Spleen (tissue), 11 donors: ENCODE data around the gene CYP8B1. TPM values are rescaled to one million over a fixed set of nuclear protein-coding genes. Genes with fewer than 3 reads are reported as not detected.

Source experiments
- DNase-seq: peaks from one replicate; pipeline ENCODE4 v3.0.0-alpha.2; 2020
- H3K27ac ChIP-seq, 8 donors: fragments of 200-600 bp; sonication (generic) in 7 of 8; 1 replicate in 4 of 8; 2 replicates in 4 of 8; pipeline versions ENCODE4 v1.5.0 to v1.8.0; 2016 to 2021; ENCODE audit warnings: inconsistent platforms in 4 of 8, mild to moderate bottlenecking in 4 of 8, moderate library complexity in 1 of 8
- H3K27me3 ChIP-seq, 7 donors: fragments of 200-600 bp; sonication (generic) in 6 of 7; replicated peaks in 1 of 7; 1 replicate in 4 of 7; 2 replicates in 3 of 7; pipeline versions ENCODE4 v1.5.0 to v1.8.0; 2016 to 2021; ENCODE audit warnings: inconsistent platforms in 3 of 7, mild to moderate bottlenecking in 1 of 7
- H3K36me3 ChIP-seq, 6 donors: fragments of 200-600 bp; sonication (generic) in 5 of 6; 1 replicate in 4 of 6; 2 replicates in 2 of 6; pipeline versions ENCODE4 v1.5.0 to v1.8.0; 2016 to 2021; ENCODE audit warnings: inconsistent platforms in 2 of 6
- H3K4me1 ChIP-seq, 6 donors: fragments of 200-600 bp; sonication (generic) in 5 of 6; 1 replicate in 3 of 6; 2 replicates in 3 of 6; pipeline versions ENCODE4 v1.5.0 to v1.8.0; 2016 to 2021; ENCODE audit warnings: inconsistent platforms in 3 of 6
- H3K4me3 ChIP-seq, 8 donors: fragments of 200-600 bp; sonication (generic) in 7 of 8; 1 replicate in 4 of 8; 2 replicates in 4 of 8; pipeline versions ENCODE4 v1.5.0 to v1.8.0; 2016 to 2021; ENCODE audit warnings: inconsistent platforms in 4 of 8, mild to moderate bottlenecking in 4 of 8, moderate library complexity in 2 of 8
- H3K9me3 ChIP-seq, 8 donors: fragments of 200-600 bp; sonication (generic) in 7 of 8; 1 replicate in 4 of 8; 2 replicates in 4 of 8; pipeline versions ENCODE4 v1.5.0 to v1.8.0; 2016 to 2021; ENCODE audit warnings: inconsistent platforms in 4 of 8
- CTCF ChIP-seq, 11 experiments: fragments of 200-600 bp in 7 of 11; fragments of 450-650 bp in 4 of 11; sonication (generic) in 4 of 11; IDR thresholded peaks in 8 of 11; conservative IDR thresholded peaks in 3 of 11; 1 replicate in 7 of 11; 2 replicates in 4 of 11; pipeline versions ENCODE4 v1.4.0 to v1.8.0; 2016 to 2021; ENCODE audit warnings: antibody characterized with exemption in 11 of 11, inconsistent platforms in 4 of 11, mild to moderate bottlenecking in 1 of 11
- POLR2A ChIP-seq, 3 donors: fragments of 450-650 bp; IDR thresholded peaks; one replicate each; pipeline ENCODE4 v1.5.1; 2017; ENCODE audit warnings: antibody characterized with exemption in 3 of 3, mild to moderate bottlenecking in 1 of 3
- POLR2AphosphoS5 ChIP-seq, 3 donors: sonication (generic); formaldehyde crosslinking; IDR thresholded peaks; one replicate each; pipeline ENCODE4 v1.5.1; 2017; ENCODE audit warnings: antibody characterized with exemption in 3 of 3
- WGBS, 5 donors: extraction: QIAGEN DNeasy Blood & Tissue Kit in 3 of 5; methylation state at CpG; one replicate each; pipeline versions ENCODE4 v1.1.5 to v1.1.7; 2013 to 2018; 5-methylcytosine and 5-hydroxymethylcytosine counted together
- intact Hi-C: fragments of 100-400 bp; cut with DNase I; formaldehyde crosslinking; loops from one replicate; pipeline ENCODE4 v1.15.0; 2023; ENCODE audit warnings: low total_unique reads
- polyA plus RNA-seq, 3 donors: library from polyadenylated mRNA; stranded (reverse); fragments of 200-250 nt; gene quantifications; one replicate each; pipeline ENCODE4 v1.2.1, GENCODE V29; 2013
- total RNA-seq, 7 donors: library from RNA; depleted of rRNA in 3 of 7; stranded (reverse); fragments of >200 nt in 3 of 7; fragmentation: NEBNext Ultra II Directional in 4 of 7; extraction: Animal tissue kit (Norgen Biotek cat#: 25700) in 4 of 7; gene quantifications; one replicate each; pipeline versions ENCODE4 v1.1.0 to v1.2.1, GENCODE V29; 2016 to 2021
- donor health status: healthy with polysubstance abuse.
- donor health status: DM: no; HTN: no; CAD: no; lungs with moderate emphysema.
- donor health status: DM: no; HTN: no; CAD: no.
- donor health status: Bipolar disorder and iron deficiency.
- donor health status: healthy.
- donor health status: DM: no; HTN: no; CAD: no.
- donor health status: DM: yes; HTN: yes; CAD: no.

Gene CYP8B1
- total and polyA plus RNA-seq, 10 donors, result 0.02 TPM; not detected in 9

- Histone ChIP-seq H3K27ac (no peak overlapping the region), H3K9me3 (no peaks in the 10 kb centered on the region), H3K4me3 (no peak overlapping the region), H3K36me3 (no peaks in the 10 kb centered on the region), H3K27me3 (peaks cover 0 to 4% (median 0%) of the 10 kb centered on the region in 7 donors), H3K4me1 (peaks cover 0 to 17% (median 2%) of the 10 kb centered on the region in 6 donors)
- TF ChIP-seq POLR2AphosphoS5 (IDR thresholded peaks at IDR 0.05) (no peak), CTCF (IDR thresholded peaks at IDR 0.05 in 8 of 11, conservative IDR thresholded peaks at IDR 0.05 in 3 of 11) (no peak), POLR2A (IDR thresholded peaks at IDR 0.05) (no peak)
- 75 to 100% (median 79%) methylated on average over 1 of the region's 1 CpG for WGBS, 5 donors
- intact Hi-C loops, result no loop called here
- no peak for DNase-seq
Measured at GRCh38 chr3:42853056-42853455, 22.6 kb downstream of the CYP8B1 start.

- whole genome bisulfite sequencing, 5 donors, result 34 to 51% (median 43%) methylated on average over 2 of the region's 2 CpGs
- no peak for DNase-seq
- Histone ChIP-seq H3K4me3 (no peak overlapping the region), H3K4me1 (peaks cover 0 to 23% (median 7%) of the 10 kb centered on the region in 6 donors), H3K27ac (no peak overlapping the region), H3K27me3 (no peaks in the 10 kb centered on the region), H3K36me3 (no peaks in the 10 kb centered on the region), H3K9me3 (no peaks in the 10 kb centered on the region)
- no peak for TF ChIP-seq POLR2AphosphoS5 (IDR thresholded peaks at IDR 0.05)
- TF ChIP-seq POLR2A (IDR thresholded peaks at IDR 0.05), result no peak
- no peak for TF ChIP-seq CTCF (IDR thresholded peaks at IDR 0.05 in 8 of 11, conservative IDR thresholded peaks at IDR 0.05 in 3 of 11)
- intact Hi-C loops, result no loop called here
Measured at GRCh38 chr3:42852441-42852840, 23.2 kb downstream of the CYP8B1 start.

GRCh38 chr3:42851228-42851834 lies 24.3 kb downstream of the CYP8B1 start:
- WGBS, 5 donors, result 92 to 98% (median 94%) methylated on average over 5 to 6 of the region's 6 CpGs
- Histone ChIP-seq H3K27ac (no peak overlapping the region), H3K27me3 (no peaks in the 10 kb centered on the region), H3K4me3 (no peak overlapping the region), H3K9me3 (no peaks in the 10 kb centered on the region), H3K36me3 (no peaks in the 10 kb centered on the region), H3K4me1 (peaks cover 11 to 31% (median 19%) of the 10 kb centered on the region in 6 donors)
- intact Hi-C loops, result no loop called here
- TF ChIP-seq POLR2AphosphoS5 (IDR thresholded peaks at IDR 0.05), result no peak
- TF ChIP-seq CTCF (IDR thresholded peaks at IDR 0.05 in 8 of 11, conservative IDR thresholded peaks at IDR 0.05 in 3 of 11), result no peak
- no peak for TF ChIP-seq POLR2A (IDR thresholded peaks at IDR 0.05)
- DNase-seq, result no peak

GRCh38 chr3:42850263-42850662 lies 25.4 kb downstream of the CYP8B1 start:
- intact Hi-C loops, result no loop called here
- H3K27ac ChIP-seq, result no peak overlapping the region
- no peaks in the 10 kb centered on the region for H3K36me3 ChIP-seq
- DNase-seq, result no peak
- H3K9me3 ChIP-seq, result no peaks in the 10 kb centered on the region
- H3K4me1 ChIP-seq, result peaks cover 14 to 37% (median 28%) of the 10 kb centered on the region in 6 donors
- H3K27me3 ChIP-seq, result no peaks in the 10 kb centered on the region
- WGBS, 5 donors, result 83 to 94% (median 93%) methylated on average over 3 of the region's 3 CpGs
- no peak overlapping the region for H3K4me3 ChIP-seq
- no peak for TF ChIP-seq POLR2AphosphoS5 (IDR thresholded peaks at IDR 0.05)
- TF ChIP-seq CTCF (IDR thresholded peaks at IDR 0.05 in 8 of 11, conservative IDR thresholded peaks at IDR 0.05 in 3 of 11), result no peak
